T-helper 1 cell (primary cell): ENCODE results near the gene SDF4.

Source experiments
- DNase-seq, 5 donors: peaks; one replicate each; pipeline ENCODE4 v3.0.0-alpha.2; 2012 to 2020

Gene SDF4

GRCh38 chr1:1210726-1211540 lies 20.9 kb downstream of the SDF4 start:
- DNase-seq: peak in 2 of 5 donors; percentile 0 to 10

DNA sequence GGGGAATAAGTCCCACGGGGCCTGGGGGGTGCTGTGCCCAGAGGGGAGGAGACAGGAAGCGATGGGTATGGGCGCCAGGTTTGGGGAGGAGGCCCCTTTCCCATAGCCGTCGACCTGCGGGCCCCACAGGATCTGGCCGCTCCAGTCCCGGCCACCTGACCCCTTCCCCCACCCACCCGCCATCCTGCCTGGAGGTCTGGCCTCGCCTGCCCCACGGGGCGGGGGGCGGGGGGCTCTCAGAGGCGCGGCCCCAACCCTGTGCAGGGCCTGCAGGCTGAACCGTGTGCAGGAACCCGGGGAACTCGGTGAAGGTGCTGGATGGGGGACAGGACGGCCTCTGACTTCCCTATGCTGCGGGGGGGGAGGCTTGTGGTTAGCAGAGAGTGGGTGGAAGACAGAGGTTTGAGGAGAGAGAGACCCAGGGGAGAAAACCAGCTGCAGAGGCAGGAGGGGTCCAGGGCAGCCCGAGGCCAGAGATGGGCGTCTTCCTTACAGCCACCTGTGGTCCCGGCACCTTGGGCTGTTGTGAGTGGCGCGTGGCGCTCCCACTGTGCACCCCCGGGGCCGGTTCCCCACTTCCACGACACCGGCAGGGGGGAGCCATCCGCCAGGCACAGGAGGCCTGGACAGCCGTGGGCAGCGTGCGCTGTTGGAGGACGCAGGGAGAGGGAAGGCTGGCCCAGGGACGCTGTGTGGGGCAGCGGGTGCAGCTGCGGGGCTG lies 22.9 kb downstream of the SDF4 start:
- DNase-seq: peak in 4 of 5 donors; percentile 16 to 50 (median 40)

GRCh38 chr1:1207571-1207892 lies 24.3 kb downstream of the SDF4 start:
- no peak for DNase-seq

DNA sequence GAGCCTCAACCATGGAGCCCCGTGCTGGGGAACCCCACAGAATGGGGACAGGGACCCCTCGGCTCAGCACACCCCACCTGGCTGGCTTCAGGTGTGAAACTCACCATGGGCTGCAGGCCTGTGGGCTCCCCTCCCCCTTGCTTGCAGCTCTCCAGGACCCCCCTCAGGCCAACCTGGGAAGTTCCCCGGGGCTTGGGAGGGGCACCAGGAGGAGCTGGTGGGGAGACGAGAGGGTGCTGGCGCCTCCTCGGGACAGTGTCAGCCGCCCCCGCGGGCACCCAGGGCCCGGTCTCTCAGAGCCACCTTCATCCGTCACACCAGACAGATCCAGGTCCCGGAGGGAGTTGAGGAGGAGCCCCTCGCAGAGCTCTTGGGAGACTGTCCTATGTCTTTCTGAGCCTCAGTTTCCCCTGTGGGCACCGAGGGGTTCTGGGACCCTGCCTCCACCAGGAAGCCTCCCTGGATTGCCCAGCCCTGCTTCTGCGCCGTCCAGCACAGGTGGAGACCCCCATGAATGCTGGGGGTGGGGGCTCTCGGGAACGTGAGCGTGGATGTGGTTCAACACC lies 24.8 kb downstream of the SDF4 start:
- no peak for DNase-seq

DNA sequence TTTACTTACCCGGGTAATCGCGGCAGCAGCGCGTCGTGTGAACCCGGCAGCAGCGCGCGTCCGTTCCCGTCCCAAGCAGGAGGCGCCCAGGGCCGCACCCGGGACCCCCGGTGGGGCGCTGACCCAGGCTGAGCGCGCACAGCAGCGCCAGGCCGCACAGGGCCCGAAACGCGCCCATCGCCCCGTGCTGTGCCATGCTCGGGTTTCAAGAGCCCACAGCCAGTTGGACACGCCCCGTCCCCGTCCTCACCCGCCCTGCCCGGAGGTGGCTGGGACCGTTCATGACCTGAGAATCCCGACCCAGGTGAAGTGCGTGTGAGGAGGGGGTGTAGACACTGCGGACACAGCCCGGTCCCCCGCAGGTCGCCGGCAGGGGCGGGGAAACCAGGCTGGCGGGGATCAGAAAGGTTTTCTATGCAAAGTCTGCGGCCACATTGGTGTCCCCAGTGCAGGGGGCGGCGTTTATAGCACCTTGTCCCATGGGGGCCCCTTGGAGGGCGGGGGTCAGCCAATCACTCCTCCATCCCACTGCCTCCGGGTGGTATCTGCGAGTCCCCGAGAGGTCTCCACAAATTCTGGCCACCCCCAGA lies 25.3 kb downstream of the SDF4 start, which contains the start of gene TNFRSF18:
TSS of gene TNFRSF18 (minus strand) at position 217 of the 590 bp plus-strand sequence. CDS start at position 196, 21 bp downstream.
- DNase-seq: peak in 3 of 5 donors; percentile 15 to 59 (median 34)

DNA sequence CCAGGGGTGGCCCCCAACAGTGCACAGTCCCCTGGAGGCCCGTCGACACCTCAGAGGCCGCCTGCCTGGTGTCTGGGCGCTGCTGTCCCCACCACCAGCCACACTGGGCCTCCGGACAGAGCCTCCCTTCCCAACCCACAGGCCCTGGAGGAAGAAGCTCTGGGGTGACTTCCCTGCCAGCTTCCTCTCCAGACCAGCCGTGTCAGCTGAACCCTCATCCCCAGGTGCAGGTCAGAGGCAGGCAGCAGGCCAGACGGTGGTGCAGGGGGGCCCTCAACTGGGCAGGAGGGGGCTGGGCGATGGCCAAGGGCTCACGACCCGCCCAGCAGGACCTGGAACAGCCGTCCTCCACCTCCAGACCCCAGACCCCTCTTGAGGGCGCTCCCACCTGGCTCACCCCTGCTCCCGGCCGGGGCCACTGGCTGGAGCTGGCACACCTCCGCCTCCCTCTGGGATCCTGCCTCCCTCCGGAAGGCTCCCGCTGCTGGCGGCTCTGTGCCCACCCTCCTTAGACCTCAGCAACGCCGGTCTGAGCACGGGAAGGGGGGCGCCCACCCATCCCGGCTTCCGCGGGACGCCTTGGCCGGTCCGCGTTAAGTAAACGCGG lies 25.9 kb downstream of the SDF4 start:
- peak in 2 of 5 donors; percentile 6 to 14 for DNase-seq

DNA sequence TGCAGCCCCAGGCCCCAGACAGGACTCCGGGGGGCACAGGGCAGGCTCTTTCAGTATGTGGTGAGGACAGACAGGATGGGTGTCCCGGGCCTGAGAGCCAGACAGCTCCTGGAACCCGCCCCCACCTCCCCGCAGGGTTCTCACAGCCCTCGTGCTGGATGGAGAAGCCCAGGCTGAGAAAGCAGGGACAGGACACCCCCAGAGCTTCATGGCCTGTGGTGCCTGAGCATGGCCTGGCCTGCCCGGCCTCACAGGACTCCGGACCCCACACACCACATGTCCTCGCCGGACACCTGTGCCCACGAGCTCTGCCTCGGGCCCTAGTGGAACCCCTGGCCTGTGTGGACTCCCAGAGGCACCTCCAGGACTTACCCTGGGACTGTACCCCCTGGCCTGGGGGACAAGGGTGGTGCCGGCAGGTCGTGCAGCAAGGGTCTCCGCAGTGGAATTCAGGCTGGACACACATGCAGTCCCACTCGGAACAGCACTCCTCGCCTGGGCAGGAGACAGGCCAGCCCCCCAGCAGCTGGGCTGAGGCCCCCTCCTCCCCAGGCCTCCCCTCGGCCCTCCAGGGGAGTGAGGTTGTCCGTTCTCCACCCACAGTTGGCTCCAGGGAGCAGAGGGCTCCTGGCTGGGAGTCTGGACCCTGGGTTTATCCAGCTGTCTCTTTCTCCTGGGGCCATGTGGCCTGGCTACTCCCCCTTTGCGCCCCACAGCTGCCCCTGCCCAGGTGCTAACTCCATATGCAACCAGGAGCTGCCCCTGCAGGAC lies 26.6 kb downstream of the SDF4 start:
- peak in 2 of 5 donors; percentile 5 to 12 for DNase-seq

DNA sequence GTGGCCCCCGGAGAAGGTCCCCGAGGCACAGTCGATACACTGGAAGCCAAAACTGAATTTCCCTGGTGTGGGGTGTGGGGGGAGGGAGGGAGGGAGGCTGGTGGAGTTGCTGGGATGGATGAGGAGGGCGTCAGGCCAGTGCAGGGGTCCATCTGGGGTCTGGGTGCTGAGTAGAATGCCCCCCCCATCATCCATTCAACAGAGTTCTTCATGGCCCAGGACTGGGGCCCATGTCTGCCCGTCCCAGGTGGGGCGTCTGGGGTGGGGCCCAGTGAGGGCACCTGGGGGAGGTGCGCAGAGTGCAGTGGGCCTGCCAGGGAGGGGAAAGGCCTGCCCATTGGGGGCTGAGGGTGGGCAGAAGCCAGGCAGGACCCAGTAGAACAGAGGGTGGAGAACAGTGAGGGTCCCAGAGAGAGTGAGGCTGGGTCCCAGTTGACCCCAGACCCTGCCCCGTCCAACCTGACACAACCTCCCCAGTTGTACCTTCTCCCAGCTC lies 27.3 kb downstream of the SDF4 start:
- DNase-seq: peak in 1 of 5 donors; percentile 2

- peak in 3 of 5 donors; percentile 1 to 11 (median 5) for DNase-seq
Observed at GRCh38 chr1:1203561-1204424, 28.0 kb downstream of the SDF4 start.

- peak in 3 of 5 donors; percentile 1 to 13 (median 6) for DNase-seq
Observed at GRCh38 chr1:1202831-1203560, 28.8 kb downstream of the SDF4 start.

DNA sequence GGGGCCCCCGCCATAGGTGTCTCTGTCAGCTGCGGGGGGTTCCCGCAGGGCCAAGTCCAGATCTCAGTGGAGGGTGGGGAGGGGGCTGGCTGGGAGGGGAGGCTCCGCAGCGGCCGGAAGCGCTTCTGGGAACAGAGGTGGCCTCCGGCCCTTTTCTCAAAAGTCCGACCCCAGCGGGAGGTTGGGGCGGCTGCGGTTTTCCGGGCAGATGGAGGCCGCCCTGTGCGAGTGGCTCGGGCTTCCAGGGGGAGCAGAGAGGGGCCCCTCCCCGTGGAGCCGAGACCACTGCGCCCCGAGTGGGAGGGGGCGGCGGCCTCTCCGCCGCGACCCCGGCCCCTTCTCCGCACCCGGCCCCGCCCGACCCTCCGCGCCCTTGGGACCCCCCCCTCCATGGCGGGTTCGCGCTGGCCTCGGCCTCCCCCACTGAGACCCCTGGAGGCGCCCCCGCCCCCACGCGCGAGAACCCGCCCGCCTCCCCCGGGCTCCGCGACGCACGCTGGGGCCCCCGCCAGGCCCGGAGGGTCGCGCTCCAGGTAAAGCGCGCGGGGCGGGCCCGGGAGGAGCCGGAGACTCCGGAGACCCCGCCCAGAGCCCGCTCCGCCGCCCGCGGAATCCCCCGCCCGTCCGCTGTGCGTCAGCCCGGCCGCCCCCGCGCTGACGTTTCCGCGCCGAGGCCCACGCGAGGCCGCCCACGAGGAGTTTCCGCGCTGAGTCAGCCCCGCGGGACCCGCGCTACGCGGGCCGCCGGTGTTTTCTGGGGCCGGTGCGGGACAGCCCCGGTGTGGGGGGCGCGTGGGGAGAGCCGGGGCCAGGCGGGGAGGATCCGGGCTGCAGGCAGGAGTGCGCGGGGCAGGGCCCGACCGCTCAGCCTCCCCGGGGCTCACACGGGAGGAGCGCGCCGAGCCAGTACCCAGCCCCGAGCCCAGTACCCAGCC lies 30.7 kb downstream of the SDF4 start:
- peak; percentile 72 to 90 (median 79) for DNase-seq

- DNase-seq: peak in 2 of 5 donors; percentile 3 to 15
Observed at GRCh38 chr1:1199961-1200875, 31.6 kb downstream of the SDF4 start.

- DNase-seq: peak in 1 of 5 donors; percentile 1
Observed at GRCh38 chr1:1199141-1199960, 32.5 kb downstream of the SDF4 start.

- DNase-seq: peak in 2 of 5 donors; percentile 1 to 3
Observed at GRCh38 chr1:1198423-1199140, 33.2 kb downstream of the SDF4 start.

GRCh38 chr1:1197551-1198422 lies 34.0 kb downstream of the SDF4 start:
- DNase-seq: peak in 3 of 5 donors; percentile 3 to 12 (median 5)
